Upper lobe of right lung (tissue), 1 donor: ENCODE results near the gene C19orf81. TPM values are rescaled to one million over a fixed set of nuclear protein-coding genes. Genes with fewer than 3 reads are reported as not detected.

Experiments used
- ATAC-seq: fragments of 200-7000 bp; cut with Tn5 transposase; one replicate; pipeline ENCODE4 v1.9.1; 2020; ENCODE audit warnings: mild to moderate bottlenecking, moderate library complexity
- DNase-seq: peaks from one replicate; pipeline ENCODE4 v3.0.0-alpha.2; 2020
- H3K27ac ChIP-seq: fragments of 200-600 bp; one replicate; pipeline ENCODE4 v1.8.0; 2022
- H3K27me3 ChIP-seq: fragments of 200-600 bp; one replicate; pipeline ENCODE4 v1.8.0; 2022; ENCODE audit warnings: mild to moderate bottlenecking
- H3K36me3 ChIP-seq: fragments of 200-600 bp; one replicate; pipeline ENCODE4 v1.8.0; 2022
- H3K4me1 ChIP-seq: fragments of 200-600 bp; one replicate; pipeline ENCODE4 v1.8.0; 2022
- H3K4me3 ChIP-seq: fragments of 200-600 bp; one replicate; pipeline ENCODE4 v1.8.0; 2022; ENCODE audit warnings: mild to moderate bottlenecking
- H3K9me3 ChIP-seq: fragments of 200-600 bp; one replicate; pipeline ENCODE4 v1.8.0; 2022
- intact Hi-C: fragments of 100-400 bp; cut with DNase I; formaldehyde crosslinking; loops from one replicate; pipeline ENCODE4 v1.11.0; 2022
- total RNA-seq: library from RNA; stranded (reverse); fragmentation: NEBNext Ultra II Directional; extraction: Animal tissue kit (Norgen Biotek cat#: 25700); gene quantifications from one replicate; pipeline ENCODE4 v1.2.1, GENCODE V29; 2021
- TF ChIP-seq, protein P1 (sequence below): fragments of 200-600 bp; IDR thresholded peaks from one replicate; pipeline ENCODE4 v1.8.0; 2022; ENCODE audit warnings: antibody characterized with exemption
- donor health status: DM: no; HTN: yes; CAD: no; lungs with severe emphysema.

Gene C19orf81
- total RNA-seq, 1 donor from 2014 or later, result 3.9 TPM

DNA sequence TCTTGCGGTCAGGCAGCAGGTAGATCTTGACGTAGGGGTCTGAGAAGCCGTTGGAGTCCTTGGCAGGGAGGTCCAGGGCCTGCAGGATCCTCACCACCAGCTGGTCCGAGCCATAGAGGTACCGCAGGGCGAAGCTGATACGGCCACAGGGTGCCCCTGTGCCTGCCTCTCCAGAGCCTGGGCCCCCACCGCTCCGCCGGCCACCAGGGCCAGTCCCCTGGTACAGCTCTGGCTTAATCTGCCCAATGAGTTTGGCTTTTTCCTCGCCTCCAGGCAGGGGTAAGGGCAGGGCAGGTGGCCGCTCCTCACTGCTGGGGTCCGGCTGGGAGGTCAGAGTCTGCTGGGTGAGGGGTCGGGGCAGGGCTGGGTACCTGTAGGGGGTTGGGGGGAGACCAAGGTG, 19.4 kb upstream of the C19orf81 start:
- H3K4me3 ChIP-seq, result no peak overlapping the region
- no peak overlapping the region for H3K27ac ChIP-seq
- H3K4me1 ChIP-seq, result no peaks in the 10 kb centered on the region
- ATAC-seq (peak; percentile 22), DNase-seq (no peak)
- TF ChIP-seq, protein P1, sequence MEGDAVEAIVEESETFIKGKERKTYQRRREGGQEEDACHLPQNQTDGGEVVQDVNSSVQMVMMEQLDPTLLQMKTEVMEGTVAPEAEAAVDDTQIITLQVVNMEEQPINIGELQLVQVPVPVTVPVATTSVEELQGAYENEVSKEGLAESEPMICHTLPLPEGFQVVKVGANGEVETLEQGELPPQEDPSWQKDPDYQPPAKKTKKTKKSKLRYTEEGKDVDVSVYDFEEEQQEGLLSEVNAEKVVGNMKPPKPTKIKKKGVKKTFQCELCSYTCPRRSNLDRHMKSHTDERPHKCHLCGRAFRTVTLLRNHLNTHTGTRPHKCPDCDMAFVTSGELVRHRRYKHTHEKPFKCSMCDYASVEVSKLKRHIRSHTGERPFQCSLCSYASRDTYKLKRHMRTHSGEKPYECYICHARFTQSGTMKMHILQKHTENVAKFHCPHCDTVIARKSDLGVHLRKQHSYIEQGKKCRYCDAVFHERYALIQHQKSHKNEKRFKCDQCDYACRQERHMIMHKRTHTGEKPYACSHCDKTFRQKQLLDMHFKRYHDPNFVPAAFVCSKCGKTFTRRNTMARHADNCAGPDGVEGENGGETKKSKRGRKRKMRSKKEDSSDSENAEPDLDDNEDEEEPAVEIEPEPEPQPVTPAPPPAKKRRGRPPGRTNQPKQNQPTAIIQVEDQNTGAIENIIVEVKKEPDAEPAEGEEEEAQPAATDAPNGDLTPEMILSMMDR, result no peak
- intact Hi-C loops, result no loop called here
- no peaks in the 10 kb centered on the region for H3K36me3 ChIP-seq
- peaks cover 3% of the 10 kb centered on the region for H3K9me3 ChIP-seq
- no peaks in the 10 kb centered on the region for H3K27me3 ChIP-seq

GRCh38 chr19:50632151-50632835, 17.0 kb upstream of the C19orf81 start:
- TF ChIP-seq, protein P1, result no peak

DNA sequence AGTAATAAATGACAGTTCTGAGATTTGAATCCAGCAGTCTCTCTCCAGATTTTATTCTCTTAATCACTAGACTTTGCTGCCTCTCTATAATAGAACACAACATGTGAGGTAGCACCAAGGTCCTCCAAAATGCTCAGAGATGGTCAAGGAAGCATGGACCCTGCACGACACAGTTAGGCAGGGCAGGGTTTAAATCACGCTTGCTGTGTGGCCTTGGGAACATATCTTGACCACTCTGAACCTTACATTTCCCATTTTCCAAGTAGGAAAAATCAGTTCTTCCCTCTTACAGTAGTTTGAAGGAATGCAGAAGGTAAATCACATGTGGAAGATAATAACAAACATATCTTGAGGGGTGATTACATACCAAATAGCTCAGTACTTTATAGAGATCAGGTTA, 15.9 kb upstream of the C19orf81 start:
- Histone ChIP-seq H3K27ac (no peak overlapping the region), H3K4me3 (no peak overlapping the region), H3K9me3 (peaks cover 3% of the 10 kb centered on the region), H3K4me1 (no peaks in the 10 kb centered on the region), H3K27me3 (peaks cover 19% of the 10 kb centered on the region), H3K36me3 (no peaks in the 10 kb centered on the region)
- TF ChIP-seq, protein P1, result no peak
- intact Hi-C loops, result no loop called here
- ATAC-seq, result no peak
- no peak for DNase-seq

More at GRCh38 chr19:50632151-50632835, 17.0 kb upstream of the C19orf81 start:
- Histone ChIP-seq H3K27me3 (peaks cover 11% of the 10 kb centered on the region), H3K36me3 (no peaks in the 10 kb centered on the region), H3K4me3 (no peak overlapping the region), H3K9me3 (peaks cover 3% of the 10 kb centered on the region), H3K4me1 (no peaks in the 10 kb centered on the region), H3K27ac (no peak overlapping the region)
- ATAC-seq (no peak), DNase-seq (no peak)
- intact Hi-C loops, result no loop called here

DNA sequence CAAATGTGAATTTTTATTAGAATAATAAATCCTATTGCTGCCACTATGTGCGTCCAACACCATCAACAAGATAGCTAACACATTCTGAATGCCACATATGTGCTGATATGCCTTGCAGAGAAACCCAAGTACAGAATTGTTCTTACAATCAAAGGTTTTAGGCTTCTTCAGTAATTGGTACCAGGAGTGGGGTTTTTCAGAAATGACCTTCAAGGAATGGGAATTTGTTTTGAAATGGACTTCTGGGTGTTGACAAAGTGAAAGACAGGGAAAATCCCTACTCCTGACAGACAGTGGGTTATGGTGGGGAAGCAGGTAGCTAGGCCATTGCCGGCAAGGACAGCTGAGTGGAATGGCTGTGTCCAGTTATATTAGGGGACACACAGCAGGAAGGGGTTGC, 15.3 kb upstream of the C19orf81 start:
- TF ChIP-seq, protein P1, result no peak
- Histone ChIP-seq H3K36me3 (no peaks in the 10 kb centered on the region), H3K27ac (no peak overlapping the region), H3K9me3 (peaks cover 3% of the 10 kb centered on the region), H3K27me3 (peaks cover 25% of the 10 kb centered on the region), H3K4me1 (no peaks in the 10 kb centered on the region), H3K4me3 (no peak overlapping the region)
- intact Hi-C loops, result no loop called here
- DNase-seq (no peak), ATAC-seq (no peak)

DNA sequence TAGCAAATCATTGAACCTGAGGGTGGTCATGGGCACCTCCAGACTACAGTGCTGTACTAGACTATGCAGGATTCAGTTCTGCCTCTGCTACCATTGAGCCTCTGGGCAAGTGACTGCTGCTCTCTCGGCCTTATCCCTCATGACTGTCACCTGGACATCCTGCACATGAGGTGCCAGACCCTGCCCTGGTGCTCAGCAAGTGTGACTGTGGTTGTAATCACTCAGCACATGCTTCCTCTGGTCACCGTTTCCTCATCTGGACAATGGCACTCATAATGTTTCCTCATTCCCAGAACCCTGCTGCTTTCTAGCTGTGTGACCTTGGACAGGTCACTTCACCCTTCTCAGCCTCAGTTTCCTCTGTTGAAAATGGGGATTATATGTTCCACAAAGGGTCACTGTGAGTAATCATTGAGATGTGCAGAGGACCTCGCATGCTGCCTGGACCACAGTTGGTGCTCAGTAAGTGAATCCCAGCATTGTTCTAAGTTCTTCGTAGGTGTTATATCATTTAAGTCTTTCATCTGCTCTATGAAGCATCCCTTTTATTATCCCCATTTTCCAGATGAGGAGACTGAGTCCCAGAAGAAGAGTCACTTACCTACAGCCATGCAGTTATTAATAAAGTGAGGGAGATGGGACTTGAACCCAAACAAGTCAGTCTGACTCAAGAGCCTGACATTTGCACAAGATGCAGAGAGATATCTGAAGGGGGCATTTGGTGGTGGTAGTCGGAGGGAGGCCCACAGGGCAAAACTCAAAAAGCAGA, 12.7 kb upstream of the C19orf81 start:
- DNase-seq (no peak), ATAC-seq (no peak)
- peaks cover 48% of the 10 kb centered on the region for H3K27me3 ChIP-seq
- TF ChIP-seq, protein P1, result no peak
- peaks cover 3% of the 10 kb centered on the region for H3K9me3 ChIP-seq
- intact Hi-C loops, result no loop called here
- H3K27ac ChIP-seq, result no peak overlapping the region
- no peaks in the 10 kb centered on the region for H3K36me3 ChIP-seq
- H3K4me1 ChIP-seq, result no peaks in the 10 kb centered on the region
- H3K4me3 ChIP-seq, result no peak overlapping the region
